HEK293T (cell line): ENCODE data around the gene RASSF5.
A peak's percentile ranks its signal among the peaks of the same experiment; 100 is the strongest.

Source experiments
- CTCF ChIA-PET: fragments of 350-600 bp; formaldehyde crosslinking; extraction: SDS; loops from one replicate; lab custom pipeline; 2021; ENCODE audit warnings: antibody characterized with exemption, inconsistent platforms; lab: Yijun Ruan, JAX
- POLR2A ChIA-PET: fragments of 350-600 bp; formaldehyde crosslinking; extraction: SDS; loops from one replicate; lab custom pipeline; 2020; ENCODE audit warnings: antibody characterized with exemption, inconsistent platforms; lab: Yijun Ruan, JAX
- DNase-seq: peaks from one replicate; pipeline ENCODE4 v3.0.0; 2012; ENCODE audit warnings: mixed read lengths; ENCODE audit errors: extremely low spot score
- ARNT ChIP-seq: fragments of 450-650 bp; IDR thresholded peaks from 2 replicates; pipeline ENCODE4 v1.6.1; 2017; ENCODE audit warnings: mild to moderate bottlenecking
- BHLHE40 ChIP-seq: fragments of 450-650 bp; IDR thresholded peaks from 2 replicates; pipeline ENCODE4 v1.6.1; 2016; ENCODE audit warnings: mild to moderate bottlenecking, moderate library complexity, borderline replicate concordance
- CTBP1 ChIP-seq: fragments of 450-650 bp; IDR thresholded peaks from 2 replicates; pipeline ENCODE4 v1.6.1; 2016; ENCODE audit warnings: borderline replicate concordance
- ELF4 ChIP-seq: fragments of 450-650 bp; IDR thresholded peaks from 2 replicates; pipeline ENCODE4 v1.6.1; 2017; ENCODE audit warnings: antibody characterized with exemption
- FOXA1 ChIP-seq: fragments of 450-650 bp; IDR thresholded peaks from 2 replicates; pipeline ENCODE4 v1.6.1; 2016; ENCODE audit warnings: mild to moderate bottlenecking
- FOXK2 ChIP-seq: fragments of 450-650 bp; IDR thresholded peaks from 2 replicates; pipeline ENCODE4 v1.6.1; 2016; ENCODE audit warnings: mild to moderate bottlenecking
- FOXM1 ChIP-seq: fragments of 450-650 bp; IDR thresholded peaks from 2 replicates; pipeline ENCODE4 v1.6.1; 2017; ENCODE audit warnings: mild to moderate bottlenecking, borderline replicate concordance
- HDGF ChIP-seq: fragments of 450-650 bp; IDR thresholded peaks from 2 replicates; pipeline ENCODE4 v1.6.1; 2017; ENCODE audit warnings: antibody characterized with exemption, borderline replicate concordance
- L3MBTL2 ChIP-seq: fragments of 450-650 bp; conservative IDR thresholded peaks from 2 replicates; pipeline ENCODE4 v1.6.1; 2016; ENCODE audit warnings: mild to moderate bottlenecking
- LEF1 ChIP-seq: fragments of 450-650 bp; IDR thresholded peaks from 2 replicates; pipeline ENCODE4 v1.6.1; 2017; ENCODE audit warnings: mild to moderate bottlenecking, borderline replicate concordance
- NFRKB ChIP-seq: fragments of 450-650 bp; IDR thresholded peaks from 2 replicates; pipeline ENCODE4 v1.6.1; 2016; ENCODE audit warnings: mild to moderate bottlenecking, moderate library complexity
- PKNOX1 ChIP-seq: fragments of 450-650 bp; IDR thresholded peaks from 2 replicates; pipeline ENCODE4 v1.6.1; 2016
- SP1 ChIP-seq: fragments of 450-650 bp; IDR thresholded peaks from 2 replicates; pipeline ENCODE4 v1.6.1; 2017
- SUZ12 ChIP-seq: fragments of 450-650 bp; IDR thresholded peaks from 2 replicates; pipeline ENCODE4 v1.6.1; 2016; ENCODE audit warnings: mild to moderate bottlenecking
- TARDBP ChIP-seq: fragments of 450-650 bp; IDR thresholded peaks from 2 replicates; pipeline ENCODE4 v1.6.1; 2016
- ZNF384 ChIP-seq: fragments of 450-650 bp; IDR thresholded peaks from 2 replicates; pipeline ENCODE4 v1.6.1; 2016

The RASSF5 gene

GRCh38 chr1:206631085-206631509 is 123.8 kb downstream of the RASSF5 start:
- TF ChIP-seq L3MBTL2 (peak; percentile 55; the same call in 1 of the 2 replicates), LEF1 (no peak), PKNOX1 (peak; percentile 71)
- CTCF ChIA-PET, result interaction anchor here (0.8 to 2.9 kb wide), 7 partner anchors 19 to 281 kb away, joined by 3 to 50 read pairs (median 4); partner anchors contain the start of gene EIF2D
- POLR2A ChIA-PET, result interaction anchor here (1.4 kb wide), 1 partner anchor 19 kb away, joined by 4 read pairs; the partner anchor contains the start of gene EIF2D
- DNase-seq, result peak; percentile 90

- ChIA-PET CTCF (interaction anchor here (0.7 to 2.4 kb wide), 5 partner anchors 15 to 163 kb away, joined by 3 to 19 read pairs (median 3); partner anchors contain the start of gene IKBKE), POLR2A (interaction anchor here (1.7 to 2.9 kb wide), 2 partner anchors 31 to 80 kb away, joined by 3 to 31 read pairs; no protein-coding TSS in a partner anchor)
Observed at GRCh38 chr1:206633708-206634121, 126.4 kb downstream of the RASSF5 start.

GRCh38 chr1:206634365-206635079 is 127.2 kb downstream of the RASSF5 start:
- ChIA-PET CTCF (interaction anchor here (1.0 to 3.3 kb wide), 6 partner anchors 14 to 62 kb away, joined by 3 to 28 read pairs (median 10); no protein-coding TSS in a partner anchor), POLR2A (interaction anchor here (0.9 to 2.9 kb wide), 16 partner anchors 7 to 286 kb away, joined by 3 to 31 read pairs (median 5); partner anchors contain the start of gene EIF2D)
- peak; percentile 74 for DNase-seq
- peak; percentile 76 for TF ChIP-seq PKNOX1
- TF ChIP-seq L3MBTL2, result peak; percentile 38
- no peak for TF ChIP-seq SP1
- TF ChIP-seq SUZ12, result no peak

More at GRCh38 chr1:206633708-206634121, 126.4 kb downstream of the RASSF5 start:
- no peak for TF ChIP-seq BHLHE40
- no peak for TF ChIP-seq SP1
- no peak for TF ChIP-seq FOXM1
- DNase-seq, result no peak

GRCh38 chr1:206635080-206635977 is 128.0 kb downstream of the RASSF5 start, which contains the start of gene DYRK3:
DYRK3 (plus strand) TSS chr1:206635536; CDS start chr1:206635704, 168 bp downstream.
- ChIA-PET CTCF (interaction anchor here (1.0 to 3.3 kb wide), 6 partner anchors 15 to 276 kb away, joined by 3 to 28 read pairs (median 5); no protein-coding TSS in a partner anchor), POLR2A (interaction anchor here (0.6 to 2.9 kb wide), 21 partner anchors 8 to 286 kb away, joined by 3 to 31 read pairs (median 4); partner anchors contain the start of gene EIF2D)
- DNase-seq, result peak; percentile 96
- TF ChIP-seq ELF4, result no peak
- TF ChIP-seq PKNOX1, result no peak
- TF ChIP-seq FOXA1, result no peak
- TF ChIP-seq HDGF, result no peak
- TF ChIP-seq L3MBTL2, result peak; percentile 93

- TF ChIP-seq FOXK2 (no peak), LEF1 (no peak), HDGF (no peak), FOXM1 (no peak), SP1 (no peak), SUZ12 (no peak), ELF4 (no peak), ZNF384 (no peak), FOXA1 (no peak), NFRKB (no peak), CTBP1 (no peak), ARNT (no peak), BHLHE40 (no peak), TARDBP (no peak), PKNOX1 (no peak), L3MBTL2 (no peak)
- POLR2A ChIA-PET, result interaction anchor here (1.0 to 2.9 kb wide), 11 partner anchors 13 to 90 kb away, joined by 3 to 31 read pairs (median 7); no protein-coding TSS in a partner anchor
- CTCF ChIA-PET, result interaction anchor here (1.0 to 3.3 kb wide), 5 partner anchors 15 to 275 kb away, joined by 3 to 28 read pairs (median 5); no protein-coding TSS in a partner anchor
- no peak for DNase-seq
Observed at GRCh38 chr1:206635978-206636345, 128.6 kb downstream of the RASSF5 start.
